Ovary (tissue), 3 donors: ENCODE results near the gene PSMC3.

Experiments used
- EP300 ChIP-seq: sonication (generic); formaldehyde crosslinking; IDR thresholded peaks from one replicate; pipeline ENCODE4 v1.6.1; 2017; ENCODE audit warnings: antibody characterized with exemption
- TF ChIP-seq, protein P1 (sequence below), 3 donors: fragments of 450-650 bp in 2 of 3; fragments of 200-600 bp in 1 of 3; IDR thresholded peaks; one replicate each; pipeline versions ENCODE4 v1.5.1 to v1.8.0; 2016 to 2022; ENCODE audit warnings: antibody characterized with exemption in 3 of 3, mild to moderate bottlenecking in 1 of 3
- donor health status: DM: no; HTN: no; CAD: no.

DNA sequence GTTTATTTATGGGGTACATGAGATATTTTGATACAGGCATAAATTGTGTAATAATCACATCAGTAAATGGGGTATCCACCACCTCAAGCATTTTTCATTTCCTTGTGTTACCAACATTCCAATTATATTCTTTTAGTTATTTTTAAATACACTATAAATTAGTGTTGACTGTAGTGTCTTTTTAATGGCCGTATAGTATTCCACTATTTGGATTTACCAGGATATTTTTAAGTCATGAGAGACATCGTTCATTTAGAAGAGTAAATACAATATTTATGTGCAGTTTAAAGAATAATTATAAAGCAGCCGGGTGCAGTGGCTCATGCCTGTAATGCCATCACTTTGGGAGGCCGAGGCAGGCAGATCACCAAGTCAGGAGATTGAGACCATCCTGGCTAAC is 41.7 kb downstream of the PSMC3 start:
- TF ChIP-seq, protein P1, sequence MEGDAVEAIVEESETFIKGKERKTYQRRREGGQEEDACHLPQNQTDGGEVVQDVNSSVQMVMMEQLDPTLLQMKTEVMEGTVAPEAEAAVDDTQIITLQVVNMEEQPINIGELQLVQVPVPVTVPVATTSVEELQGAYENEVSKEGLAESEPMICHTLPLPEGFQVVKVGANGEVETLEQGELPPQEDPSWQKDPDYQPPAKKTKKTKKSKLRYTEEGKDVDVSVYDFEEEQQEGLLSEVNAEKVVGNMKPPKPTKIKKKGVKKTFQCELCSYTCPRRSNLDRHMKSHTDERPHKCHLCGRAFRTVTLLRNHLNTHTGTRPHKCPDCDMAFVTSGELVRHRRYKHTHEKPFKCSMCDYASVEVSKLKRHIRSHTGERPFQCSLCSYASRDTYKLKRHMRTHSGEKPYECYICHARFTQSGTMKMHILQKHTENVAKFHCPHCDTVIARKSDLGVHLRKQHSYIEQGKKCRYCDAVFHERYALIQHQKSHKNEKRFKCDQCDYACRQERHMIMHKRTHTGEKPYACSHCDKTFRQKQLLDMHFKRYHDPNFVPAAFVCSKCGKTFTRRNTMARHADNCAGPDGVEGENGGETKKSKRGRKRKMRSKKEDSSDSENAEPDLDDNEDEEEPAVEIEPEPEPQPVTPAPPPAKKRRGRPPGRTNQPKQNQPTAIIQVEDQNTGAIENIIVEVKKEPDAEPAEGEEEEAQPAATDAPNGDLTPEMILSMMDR (IDR thresholded peaks at IDR 0.05), result no peak
- TF ChIP-seq EP300, result no peak
